GM19438 (cell line): ENCODE data around the gene STAM2.

Source experiments
- ATAC-seq: cut with Tn5 transposase; IDR thresholded peaks from one replicate; pipeline ENCODE4 v1.9.1; 2021; ENCODE audit warnings: low read depth; ENCODE audit not compliant: unreplicated experiment

STAM2 gene

GRCh38 chr2:152078662-152079061 is 96.9 kb downstream of the STAM2 start:
- no peak for ATAC-seq

- ATAC-seq: no peak
Measured at GRCh38 chr2:152078023-152078422, 97.5 kb downstream of the STAM2 start.

DNA sequence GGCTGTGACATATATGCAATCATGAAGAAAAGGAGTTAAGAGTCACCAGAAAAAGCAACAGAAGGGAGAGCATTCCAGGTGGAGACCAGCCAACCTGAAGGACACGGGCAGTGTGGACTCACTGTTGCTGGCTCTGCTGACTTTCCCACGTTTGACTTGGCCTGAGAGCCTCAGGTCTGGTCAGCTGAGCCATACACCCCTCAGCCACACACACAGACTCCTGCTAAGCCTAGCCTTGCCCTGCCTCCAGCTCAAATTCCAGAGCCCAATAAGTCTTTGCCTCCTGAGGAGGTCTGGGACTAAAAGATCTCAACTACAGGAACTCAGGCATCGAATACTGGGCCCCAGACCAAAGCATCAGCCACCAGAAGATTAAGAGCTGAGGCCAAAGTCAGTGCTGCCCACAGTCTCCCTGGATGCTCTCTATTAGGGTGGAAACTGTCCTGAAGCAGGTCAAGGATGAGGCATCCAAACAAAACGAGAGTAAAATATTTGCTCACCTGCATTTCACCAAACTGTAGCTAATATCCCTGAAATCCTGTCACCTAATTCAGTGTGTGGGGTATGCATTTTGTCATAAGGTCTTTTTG is 100.0 kb downstream of the STAM2 start:
- ATAC-seq: no peak

DNA sequence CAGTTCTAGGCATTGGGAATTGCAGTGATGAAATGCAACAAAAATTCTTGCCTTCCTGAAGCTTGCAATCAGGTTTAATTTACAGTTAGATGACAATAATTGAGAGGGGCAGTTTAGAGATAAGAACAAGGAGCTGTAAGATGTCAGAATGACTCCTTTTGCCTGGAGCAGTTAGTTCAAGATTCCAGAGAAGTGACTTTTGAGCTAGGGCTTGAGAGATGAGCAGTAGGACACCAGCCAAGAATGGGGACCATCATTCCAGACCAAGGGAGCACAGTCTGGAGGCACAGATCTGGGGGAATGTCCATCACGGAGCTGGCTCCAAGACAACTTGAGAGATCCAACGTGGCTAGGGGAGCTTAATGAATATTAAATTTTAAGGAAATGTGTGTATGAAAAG is 103.6 kb downstream of the STAM2 start:
- no peak for ATAC-seq

DNA sequence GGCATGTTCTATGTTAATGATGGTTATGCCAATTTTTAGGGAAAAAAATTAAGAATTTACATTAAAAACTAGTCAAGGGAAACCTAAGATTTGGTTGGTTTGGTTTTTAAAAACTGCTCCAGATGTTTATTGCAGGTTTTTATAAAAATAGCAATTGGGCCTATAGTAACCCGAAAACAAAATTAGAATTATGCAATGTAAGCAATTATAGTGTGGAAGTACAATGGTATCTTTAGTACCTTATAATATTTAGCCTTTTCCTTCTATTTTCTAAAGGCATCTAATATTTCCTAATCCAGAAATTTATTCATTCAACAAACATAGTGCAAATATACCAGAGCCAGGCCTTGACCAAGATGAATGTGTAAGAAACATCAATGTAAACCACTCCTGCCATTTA is 104.0 kb downstream of the STAM2 start:
- no peak for ATAC-seq

- ATAC-seq: no peak
Measured at GRCh38 chr2:152071092-152071491, 104.5 kb downstream of the STAM2 start.

GRCh38 chr2:152068226-152068625 is 107.3 kb downstream of the STAM2 start:
- no peak for ATAC-seq

DNA sequence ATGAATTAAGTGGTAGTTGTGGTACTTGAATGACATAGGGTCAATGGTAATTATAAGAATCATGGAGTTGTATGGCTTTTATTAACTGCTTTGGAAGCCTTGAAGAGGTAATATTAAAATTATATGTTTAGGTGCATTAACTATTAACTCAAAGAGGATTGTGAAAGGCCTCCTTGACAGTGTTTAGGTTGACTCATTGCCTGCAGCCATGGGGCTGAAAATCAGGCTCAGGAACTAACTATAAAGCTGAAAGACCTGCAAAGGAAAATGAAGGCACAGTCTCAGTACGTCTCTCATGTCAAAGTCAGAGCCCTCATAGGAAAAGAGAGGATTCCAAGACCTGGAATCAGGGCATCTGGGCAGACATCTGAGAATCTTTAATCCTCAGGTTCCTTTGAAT is 107.7 kb downstream of the STAM2 start:
- no peak for ATAC-seq
